GM12878 (cell line): ENCODE data around the gene SSNA1.

ENCODE experiments used
- CEBPB ChIP-seq, 2 experiments: fragments of 150-350 bp in 1 of 2; IDR thresholded peaks; 2 replicates each; pipeline ENCODE4 v1.6.1; 2012 to 2014; ENCODE audit warnings: low read depth in 2 of 2, low read length in 2 of 2, borderline replicate concordance in 1 of 2, inconsistent platforms in 1 of 2
- CTCF ChIP-seq, 3 experiments: IDR thresholded peaks in 2 of 3; conservative IDR thresholded peaks in 1 of 3; 2 replicates each; pipeline ENCODE4 v1.5.1; 2011; ENCODE audit warnings: low read depth in 3 of 3, low read length in 3 of 3, mild to moderate bottlenecking in 3 of 3, control low read depth in 2 of 3, moderate library complexity in 2 of 3, inconsistent platforms in 1 of 3, mixed read lengths in 1 of 3; ENCODE audit not compliant: control insufficient read depth in 2 of 3, insufficient read depth in 1 of 3; ENCODE audit errors: extremely low read depth in 1 of 3
- DPF2 ChIP-seq: fragments of 450-650 bp; IDR thresholded peaks from 2 replicates; pipeline ENCODE4 v1.6.1; 2017; ENCODE audit warnings: mild to moderate bottlenecking
- ELK1 ChIP-seq: IDR thresholded peaks from 2 replicates; pipeline ENCODE4 v1.6.1; 2012; ENCODE audit warnings: low read depth, low read length, improper control_type of control experiment
- MEF2A ChIP-seq: IDR thresholded peaks from 2 replicates; pipeline ENCODE4 v1.6.1; 2011; ENCODE audit warnings: low read depth, mild to moderate bottlenecking, low read length, moderate library complexity; ENCODE audit not compliant: insufficient read depth
- POLR2A ChIP-seq: IDR thresholded peaks from 2 replicates; pipeline ENCODE4 v1.6.1; 2011; ENCODE audit warnings: low read depth, mild to moderate bottlenecking, low read length
- RFX5 ChIP-seq: IDR thresholded peaks from 2 replicates; pipeline ENCODE4 v1.6.1; 2011; ENCODE audit warnings: low read depth, low read length, improper control_type of control experiment
- SIN3A ChIP-seq: IDR thresholded peaks from 2 replicates; pipeline ENCODE4 v1.6.1; 2012; ENCODE audit warnings: low read depth, low read length, improper control_type of control experiment
- SKIL ChIP-seq: fragments of 450-650 bp; IDR thresholded peaks from 2 replicates; pipeline ENCODE4 v1.6.1; 2017; ENCODE audit warnings: mild to moderate bottlenecking, low read depth, inconsistent platforms; ENCODE audit not compliant: poor library complexity, severe bottlenecking
- STAT1 ChIP-seq: fragments of 450-650 bp; conservative IDR thresholded peaks from 2 replicates; pipeline ENCODE4 v1.6.1; 2014; ENCODE audit warnings: antibody characterized with exemption, mild to moderate bottlenecking
- SUZ12 ChIP-seq: fragments of 200-600 bp; sonication (generic); IDR thresholded peaks from one replicate; pipeline ENCODE4 v1.6.1; 2018; ENCODE audit warnings: antibody characterized with exemption, mild to moderate bottlenecking; ENCODE audit not compliant: unreplicated experiment
- TCF12 ChIP-seq: IDR thresholded peaks from 2 replicates; pipeline ENCODE4 v1.6.1; 2011; ENCODE audit warnings: low read depth, mild to moderate bottlenecking, low read length
- USF2 ChIP-seq: IDR thresholded peaks from 2 replicates; pipeline ENCODE4 v1.6.1; 2011; ENCODE audit warnings: low read depth, low read length, improper control_type of control experiment, borderline replicate concordance
- TF ChIP-seq, protein P1 (sequence below): IDR thresholded peaks from 2 replicates; pipeline ENCODE4 v1.6.1; 2012; ENCODE audit warnings: low read depth, low read length, improper control_type of control experiment

- TF ChIP-seq CTCF (IDR thresholded peaks at IDR 0.05 in 2 of 3, conservative IDR thresholded peaks at IDR 0.05 in 1 of 3; ENCODE audit: control insufficient read depth in 2 of 3, extremely low read depth in 1 of 3, insufficient read depth in 1 of 3, low read depth in 3 of 3, low read length in 3 of 3) (no peak), SIN3A (no peak), USF2 (no peak), SKIL (no peak), POLR2A (0 out of 2 replicates have a peak, but pooled peaks have one; percentile 10), RFX5 (no peak), CEBPB (IDR thresholded peaks at IDR 0.05; ENCODE audit: borderline replicate concordance in 1 of 2, low read depth in 2 of 2, low read length in 2 of 2) (no peak), TCF12 (no peak), ELK1 (no peak), DPF2 (no peak), STAT1 (no peak), MEF2A (no peak), SUZ12 (no peak)
- TF ChIP-seq, protein P1, sequence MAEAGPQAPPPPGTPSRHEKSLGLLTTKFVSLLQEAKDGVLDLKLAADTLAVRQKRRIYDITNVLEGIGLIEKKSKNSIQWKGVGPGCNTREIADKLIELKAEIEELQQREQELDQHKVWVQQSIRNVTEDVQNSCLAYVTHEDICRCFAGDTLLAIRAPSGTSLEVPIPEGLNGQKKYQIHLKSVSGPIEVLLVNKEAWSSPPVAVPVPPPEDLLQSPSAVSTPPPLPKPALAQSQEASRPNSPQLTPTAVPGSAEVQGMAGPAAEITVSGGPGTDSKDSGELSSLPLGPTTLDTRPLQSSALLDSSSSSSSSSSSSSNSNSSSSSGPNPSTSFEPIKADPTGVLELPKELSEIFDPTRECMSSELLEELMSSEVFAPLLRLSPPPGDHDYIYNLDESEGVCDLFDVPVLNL = no peak
These were observed 8.7 kb upstream of the SSNA1 start for GRCh38 chr9:137179761-137180160.
